OCI-LY1 (cell line): ENCODE results near the gene TTC23.

Experiments used
- H2AFZ ChIP-seq: fragments of 200-600 bp; sonication (generic), shearing (Covaris generic); 2 replicates; pipeline ENCODE4 v1.6.0; 2014; ENCODE audit warnings: antibody characterized with exemption, mild to moderate bottlenecking, low read length
- H3F3A ChIP-seq: fragments of 200-600 bp; sonication (generic), shearing (Covaris generic); 2 replicates; pipeline ENCODE4 v1.6.0; 2014; ENCODE audit warnings: mild to moderate bottlenecking, antibody characterized with exemption, low read length, moderate library complexity; ENCODE audit not compliant: insufficient read depth
- H3K27ac ChIP-seq: fragments of 200-600 bp; sonication (generic); 2 replicates; pipeline ENCODE4 v1.5.1; 2014; ENCODE audit warnings: low read length, mixed run types, mild to moderate bottlenecking, low read depth; ENCODE audit not compliant: poor library complexity, severe bottlenecking
- H3K27me3 ChIP-seq: fragments of 200-600 bp; sonication (generic); 2 replicates; pipeline ENCODE4 v1.6.0; 2014; ENCODE audit warnings: antibody characterized with exemption, mild to moderate bottlenecking, low read length, moderate library complexity; ENCODE audit not compliant: insufficient read depth
- H3K36me3 ChIP-seq: fragments of 200-600 bp; sonication (generic); 2 replicates; pipeline ENCODE4 v1.6.1; 2014; ENCODE audit warnings: mild to moderate bottlenecking, antibody characterized with exemption, low read length, moderate library complexity, mixed read lengths; ENCODE audit not compliant: insufficient read depth
- H3K4me1 ChIP-seq: fragments of 200-600 bp; sonication (generic); 2 replicates; pipeline ENCODE4 v1.5.1; 2014; ENCODE audit warnings: mild to moderate bottlenecking, low read length, moderate library complexity; ENCODE audit not compliant: insufficient read depth, severe bottlenecking
- H3K4me2 ChIP-seq: fragments of 200-600 bp; sonication (generic), shearing (Covaris generic); 2 replicates; pipeline ENCODE4 v1.6.1; 2014; ENCODE audit warnings: low read length
- H3K4me3 ChIP-seq: fragments of 200-600 bp; sonication (generic); 2 replicates; pipeline ENCODE4 v1.5.1; 2014; ENCODE audit warnings: low read length, low read depth, mild to moderate bottlenecking, mixed read lengths; ENCODE audit not compliant: poor library complexity, severe bottlenecking
- H3K79me2 ChIP-seq: fragments of 200-600 bp; shearing (Covaris generic); 2 replicates; pipeline ENCODE4 v1.6.1; 2016; ENCODE audit warnings: mixed run types, low read length, mixed read lengths; ENCODE audit not compliant: insufficient read depth
- H3K9ac ChIP-seq: fragments of 200-600 bp; sonication (generic), shearing (Covaris generic); 2 replicates; pipeline ENCODE4 v1.6.1; 2014; ENCODE audit warnings: mild to moderate bottlenecking, low read length, mixed read lengths
- H3K9me2 ChIP-seq: fragments of 200-600 bp; sonication (generic), shearing (Covaris generic); 2 replicates; pipeline ENCODE4 v1.6.1; 2014; ENCODE audit warnings: low read depth, mild to moderate bottlenecking, low read length, mixed read lengths
- H3K9me3 ChIP-seq: fragments of 200-600 bp; shearing (Covaris generic); 2 replicates; pipeline ENCODE4 v1.6.1; 2014; ENCODE audit warnings: low read length, mixed read lengths
- H4K20me1 ChIP-seq: fragments of 200-600 bp; sonication (generic), shearing (Covaris generic); 2 replicates; pipeline ENCODE4 v1.6.0; 2016; ENCODE audit warnings: mild to moderate bottlenecking, low read length; ENCODE audit not compliant: insufficient read depth
- EZH2 ChIP-seq: fragments of 200-600 bp; sonication (generic), shearing (Covaris generic); IDR thresholded peaks from 2 replicates; pipeline ENCODE4 v1.8.0; 2017; ENCODE audit warnings: borderline replicate concordance, mixed run types, mild to moderate bottlenecking, antibody characterized with exemption, low read length, moderate library complexity, mixed read lengths
- TF ChIP-seq, protein P1 (sequence below): fragments of 200-600 bp; sonication (generic), shearing (Covaris generic); IDR thresholded peaks from 2 replicates; pipeline ENCODE4 v1.5.1; 2017; ENCODE audit warnings: mild to moderate bottlenecking, antibody characterized with exemption, low read length, moderate library complexity, mixed read lengths

The TTC23 gene

DNA sequence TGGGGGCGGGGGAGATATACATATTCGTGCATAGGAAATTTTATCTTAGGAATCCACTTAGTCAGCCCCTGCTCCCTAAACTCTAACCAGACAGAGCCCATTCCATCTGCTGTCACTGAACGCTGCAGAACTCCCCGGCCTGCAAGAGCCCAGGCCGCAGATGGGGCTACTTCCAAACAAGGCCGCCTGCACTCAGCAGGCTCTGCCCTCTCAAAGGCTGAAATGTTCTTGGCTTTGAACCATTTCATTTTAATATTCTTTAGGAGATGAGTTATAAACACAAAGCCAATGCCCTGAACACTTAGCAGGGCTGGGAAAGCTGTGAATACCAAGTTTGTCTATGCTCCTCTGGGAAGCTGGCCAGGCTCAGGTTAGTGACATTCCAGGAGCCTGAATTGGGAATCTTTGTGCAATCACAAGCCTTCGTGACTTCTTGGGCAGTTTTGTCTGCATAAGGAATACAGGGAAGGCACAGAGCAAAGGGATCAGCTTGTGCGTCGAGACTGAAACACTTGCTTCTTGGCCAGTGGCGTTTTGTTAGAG, 79.5 kb downstream of the TTC23 start:
- no peaks in the 10 kb centered on the region for H3K9me2 ChIP-seq
- H3K4me1 ChIP-seq = no peaks in the 10 kb centered on the region
- no peak overlapping the region for H3K9ac ChIP-seq
- no peaks in the 10 kb centered on the region for H3K79me2 ChIP-seq
- H3K4me3 ChIP-seq = no peak overlapping the region
- H2AFZ ChIP-seq = no peak overlapping the region
- no peaks in the 10 kb centered on the region for H3F3A ChIP-seq
- no peak overlapping the region for H3K27ac ChIP-seq
- no peaks in the 10 kb centered on the region for H3K36me3 ChIP-seq
- H3K4me2 ChIP-seq = no peak overlapping the region
- TF ChIP-seq, protein P1, sequence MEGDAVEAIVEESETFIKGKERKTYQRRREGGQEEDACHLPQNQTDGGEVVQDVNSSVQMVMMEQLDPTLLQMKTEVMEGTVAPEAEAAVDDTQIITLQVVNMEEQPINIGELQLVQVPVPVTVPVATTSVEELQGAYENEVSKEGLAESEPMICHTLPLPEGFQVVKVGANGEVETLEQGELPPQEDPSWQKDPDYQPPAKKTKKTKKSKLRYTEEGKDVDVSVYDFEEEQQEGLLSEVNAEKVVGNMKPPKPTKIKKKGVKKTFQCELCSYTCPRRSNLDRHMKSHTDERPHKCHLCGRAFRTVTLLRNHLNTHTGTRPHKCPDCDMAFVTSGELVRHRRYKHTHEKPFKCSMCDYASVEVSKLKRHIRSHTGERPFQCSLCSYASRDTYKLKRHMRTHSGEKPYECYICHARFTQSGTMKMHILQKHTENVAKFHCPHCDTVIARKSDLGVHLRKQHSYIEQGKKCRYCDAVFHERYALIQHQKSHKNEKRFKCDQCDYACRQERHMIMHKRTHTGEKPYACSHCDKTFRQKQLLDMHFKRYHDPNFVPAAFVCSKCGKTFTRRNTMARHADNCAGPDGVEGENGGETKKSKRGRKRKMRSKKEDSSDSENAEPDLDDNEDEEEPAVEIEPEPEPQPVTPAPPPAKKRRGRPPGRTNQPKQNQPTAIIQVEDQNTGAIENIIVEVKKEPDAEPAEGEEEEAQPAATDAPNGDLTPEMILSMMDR = no peak
- TF ChIP-seq EZH2 = no peak
- H3K9me3 ChIP-seq = no peaks in the 10 kb centered on the region
- H3K27me3 ChIP-seq = no peaks in the 10 kb centered on the region; the same call in 1 of the 2 replicates
- H4K20me1 ChIP-seq = no peaks in the 10 kb centered on the region

DNA sequence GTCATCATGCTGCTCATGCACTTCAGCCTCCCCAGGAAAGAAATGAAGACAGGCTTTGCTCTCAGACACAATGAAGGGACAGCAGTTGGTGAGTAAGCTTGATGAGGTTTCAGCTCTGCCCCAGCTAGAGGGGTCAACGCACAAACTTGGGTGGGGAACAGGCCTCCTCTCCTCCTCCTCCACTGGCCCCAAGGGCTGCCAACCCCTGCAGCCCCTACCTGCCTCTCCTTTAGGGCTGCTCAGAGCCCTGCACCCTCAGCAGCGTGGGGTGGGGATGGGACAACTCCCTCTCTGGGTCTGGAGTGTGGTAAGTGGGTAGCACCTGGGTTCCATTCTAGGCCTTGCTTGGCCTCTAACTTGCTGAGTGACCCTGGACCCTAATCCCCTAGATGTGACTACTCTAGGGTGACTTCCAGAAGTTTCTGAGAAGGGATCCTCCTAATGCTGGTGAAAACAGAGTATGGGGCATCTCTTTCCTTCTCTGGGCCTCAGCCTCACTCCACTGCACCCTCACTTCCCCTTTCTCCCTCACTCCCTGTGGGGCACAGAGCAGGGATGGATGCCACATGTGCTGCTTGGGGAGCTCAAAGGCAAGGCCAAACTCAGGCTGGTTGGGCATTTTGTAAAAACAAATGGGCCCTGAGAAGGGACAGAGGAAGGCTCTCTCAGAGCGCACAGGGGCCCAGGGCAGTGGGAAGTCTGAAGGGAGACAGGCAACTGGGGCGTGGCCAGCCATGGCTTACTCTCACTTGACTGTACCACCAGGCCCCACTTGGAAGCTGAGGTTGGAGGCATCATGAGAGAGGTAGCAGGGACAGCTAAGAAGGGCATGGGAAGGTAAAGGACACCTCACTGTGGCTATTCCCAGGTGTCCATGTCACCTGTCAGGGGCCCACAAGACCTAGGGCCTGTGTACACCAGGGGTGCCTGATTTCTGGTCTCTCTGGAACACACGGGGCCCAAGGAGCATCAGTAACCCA, 80.5 kb downstream of the TTC23 start:
- Histone ChIP-seq H3K27me3 (no peaks in the 10 kb centered on the region; the same call in 1 of the 2 replicates), H3F3A (no peaks in the 10 kb centered on the region), H3K4me3 (no peak overlapping the region), H3K4me1 (no peaks in the 10 kb centered on the region), H3K79me2 (no peaks in the 10 kb centered on the region), H3K9me2 (no peaks in the 10 kb centered on the region), H3K9ac (no peak overlapping the region), H3K9me3 (no peaks in the 10 kb centered on the region), H3K27ac (no peak overlapping the region), H3K4me2 (no peak overlapping the region), H3K36me3 (no peaks in the 10 kb centered on the region), H2AFZ (no peak overlapping the region), H4K20me1 (no peaks in the 10 kb centered on the region)
- TF ChIP-seq, protein P1 = no peak
- TF ChIP-seq EZH2 = no peak

DNA sequence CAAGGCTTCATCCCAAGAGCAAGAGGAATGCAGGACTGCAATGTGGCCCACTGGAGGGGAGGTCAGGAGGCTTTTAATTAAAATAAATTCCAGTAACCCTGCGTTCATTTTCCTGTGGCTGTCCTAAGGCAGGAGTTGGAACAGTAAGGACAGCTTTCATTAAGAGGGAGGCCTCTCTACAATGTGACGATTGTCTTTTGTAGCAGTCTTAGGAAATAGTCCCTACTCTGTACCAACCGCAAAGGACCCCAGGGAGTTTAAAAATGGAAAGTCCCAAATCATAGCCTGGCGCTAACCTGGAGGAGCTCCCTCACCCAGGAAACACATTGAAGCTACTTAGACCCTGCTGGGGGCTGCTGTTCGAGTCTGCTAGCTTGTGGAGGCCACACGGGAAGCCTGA, 81.7 kb downstream of the TTC23 start:
- Histone ChIP-seq H3K9me3 (no peaks in the 10 kb centered on the region), H3K9me2 (no peaks in the 10 kb centered on the region), H3K4me1 (no peaks in the 10 kb centered on the region), H3K4me3 (no peak overlapping the region), H3F3A (no peaks in the 10 kb centered on the region), H3K27me3 (no peaks in the 10 kb centered on the region; the same call in 1 of the 2 replicates), H2AFZ (no peak overlapping the region), H3K79me2 (no peaks in the 10 kb centered on the region), H4K20me1 (no peaks in the 10 kb centered on the region), H3K27ac (no peak overlapping the region), H3K36me3 (no peaks in the 10 kb centered on the region), H3K9ac (no peak overlapping the region), H3K4me2 (no peak overlapping the region)
- no peak for TF ChIP-seq EZH2
- TF ChIP-seq, protein P1 = no peak
